Gastroesophageal sphincter (tissue), 3 donors: ENCODE results near the gene RHBDD3.

ENCODE experiments used
- POLR2A ChIP-seq, 2 donors: fragments of 450-650 bp; IDR thresholded peaks; one replicate each; pipeline ENCODE4 v1.6.1; 2017; ENCODE audit warnings: antibody characterized with exemption in 2 of 2, mild to moderate bottlenecking in 2 of 2, moderate library complexity in 1 of 2
- POLR2AphosphoS5 ChIP-seq: sonication (generic); formaldehyde crosslinking; IDR thresholded peaks from one replicate; pipeline ENCODE4 v1.6.1; 2017; ENCODE audit warnings: antibody characterized with exemption
- TF ChIP-seq, protein P1 (sequence below), 4 experiments: fragments of 200-600 bp in 2 of 4; fragments of 450-650 bp in 2 of 4; sonication (generic) in 1 of 4; IDR thresholded peaks; one replicate each; pipeline ENCODE4 v1.5.1; 2017 to 2019; ENCODE audit warnings: antibody characterized with exemption in 4 of 4, mild to moderate bottlenecking in 2 of 4, moderate library complexity in 2 of 4

GRCh38 chr22:29277927-29278326, 10.1 kb upstream of the RHBDD3 start:
- TF ChIP-seq, protein P1, sequence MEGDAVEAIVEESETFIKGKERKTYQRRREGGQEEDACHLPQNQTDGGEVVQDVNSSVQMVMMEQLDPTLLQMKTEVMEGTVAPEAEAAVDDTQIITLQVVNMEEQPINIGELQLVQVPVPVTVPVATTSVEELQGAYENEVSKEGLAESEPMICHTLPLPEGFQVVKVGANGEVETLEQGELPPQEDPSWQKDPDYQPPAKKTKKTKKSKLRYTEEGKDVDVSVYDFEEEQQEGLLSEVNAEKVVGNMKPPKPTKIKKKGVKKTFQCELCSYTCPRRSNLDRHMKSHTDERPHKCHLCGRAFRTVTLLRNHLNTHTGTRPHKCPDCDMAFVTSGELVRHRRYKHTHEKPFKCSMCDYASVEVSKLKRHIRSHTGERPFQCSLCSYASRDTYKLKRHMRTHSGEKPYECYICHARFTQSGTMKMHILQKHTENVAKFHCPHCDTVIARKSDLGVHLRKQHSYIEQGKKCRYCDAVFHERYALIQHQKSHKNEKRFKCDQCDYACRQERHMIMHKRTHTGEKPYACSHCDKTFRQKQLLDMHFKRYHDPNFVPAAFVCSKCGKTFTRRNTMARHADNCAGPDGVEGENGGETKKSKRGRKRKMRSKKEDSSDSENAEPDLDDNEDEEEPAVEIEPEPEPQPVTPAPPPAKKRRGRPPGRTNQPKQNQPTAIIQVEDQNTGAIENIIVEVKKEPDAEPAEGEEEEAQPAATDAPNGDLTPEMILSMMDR (IDR thresholded peaks at IDR 0.05), result no peak
- TF ChIP-seq POLR2A (IDR thresholded peaks at IDR 0.05) (no peak), POLR2AphosphoS5 (no peak)
